Measurements from ENCODE around the gene TAF9. TPM values are rescaled to one million over a fixed set of nuclear protein-coding genes. Genes with fewer than 3 reads are reported as not detected.

TAF9 gene
- total RNA-seq (10 to 100 TPM; 54.5 to 68.3 TPM), polyA plus RNA-seq (ENCODE audit: insufficient read length in 2 of 2) (10 to 100 TPM; 65.6 to 69.8 TPM)
- long read RNA-seq, donor 1, transcript TAF9-201 (3 exons, 1,283 nt): major isoform, 44 of 62 reads
- long read RNA-seq, donor 1, transcript TAF9-208 (3 exons, 582 nt): minor isoform, 8 of 62 reads
- long read RNA-seq, donor 1, transcript TAF9-205 (2 exons, 1,331 nt): minor isoform, 6 of 62 reads
- long read RNA-seq, donor 1, partial matches to known transcripts: 0 of 62 reads
- long read RNA-seq, donor 1, other reads (novel, unspliced or antisense): 0 of 62 reads
- long read RNA-seq, donor 2, transcript TAF9-201 (3 exons, 1,283 nt): major isoform, 23 of 28 reads
- long read RNA-seq, donor 2, partial matches to known transcripts: 0 of 28 reads
- long read RNA-seq, donor 2, other reads (novel, unspliced or antisense): 0 of 28 reads
- long read RNA-seq, donor 3, transcript TAF9-201 (3 exons, 1,283 nt): major isoform, 20 of 28 reads
- long read RNA-seq, donor 3, transcript TAF9-205 (2 exons, 1,331 nt): minor isoform, 5 of 28 reads
- long read RNA-seq, donor 3, partial matches to known transcripts: 0 of 28 reads
- long read RNA-seq, donor 3, other reads (novel, unspliced or antisense): 0 of 28 reads
- long read RNA-seq, donor 4, transcript TAF9-205 (2 exons, 1,331 nt): minor isoform, 11 of 66 reads
- long read RNA-seq, donor 4, transcript TAF9-201 (3 exons, 1,283 nt): major isoform, 51 of 66 reads
- long read RNA-seq, donor 4, partial matches to known transcripts: 0 of 66 reads
- long read RNA-seq, donor 4, other reads (novel, unspliced or antisense): 0 of 66 reads

- Histone ChIP-seq H3K4me3 (ENCODE audit: low read depth, low read length) (peak within 1 kb of the TSS; percentile 89), H3K27me3 (ENCODE audit: control insufficient read depth, insufficient read depth, low read length) (no peaks in the 10 kb centered on the region), H3K4me1 (ENCODE audit: control insufficient read depth, insufficient read depth, low read length) (peaks cover 8% of the 10 kb centered on the region), H3K27ac (ENCODE audit: low read depth, low read length) (peak within 1 kb of the TSS; percentile 90), H3K9me3 (ENCODE audit: control insufficient read depth, insufficient read depth, low read length) (no peaks in the 10 kb centered on the region), H3K36me3 (ENCODE audit: control insufficient read depth, insufficient read depth, low read length) (peaks cover 4% of the 10 kb centered on the region)
- peak; percentile 82 to 97 (median 90) for DNase-seq (ENCODE audit: low read depth in 4 of 6, low spot score in 6 of 6)
- under 1% methylated on average over 58 of the region's 66 CpGs for WGBS (ENCODE audit: insufficient coverage)
Observed at GRCh38 chr5:69369340-69370121, at the start of gene TAF9, which contains the start of the genes AK6 and RAD17. Gene TAF9, minus strand, starts transcription at chr5:69369520. Its CDS starts 3,783 bp downstream, at chr5:69365737. Gene AK6, minus strand, starts transcription at chr5:69369520. Its CDS starts 30 bp downstream, at chr5:69369490. Gene RAD17, plus strand, starts transcription at chr5:69369818. Its CDS starts 2,391 bp downstream, at chr5:69372209.

- Histone ChIP-seq H3K36me3 (ENCODE audit: control insufficient read depth, insufficient read depth, low read length) (peaks cover 9% of the 10 kb centered on the region), H3K4me3 (ENCODE audit: low read depth, low read length) (no peak overlapping the region), H3K27me3 (ENCODE audit: control insufficient read depth, insufficient read depth, low read length) (no peaks in the 10 kb centered on the region), H3K27ac (ENCODE audit: low read depth, low read length) (no peak overlapping the region), H3K4me1 (ENCODE audit: control insufficient read depth, insufficient read depth, low read length) (peaks cover 4% of the 10 kb centered on the region), H3K9me3 (ENCODE audit: control insufficient read depth, insufficient read depth, low read length) (no peaks in the 10 kb centered on the region)
- DNase-seq (ENCODE audit: low read depth in 4 of 6, low spot score in 6 of 6): no peak
- WGBS (ENCODE audit: insufficient coverage): no CpG with 5 or more reads among the region's 3 CpGs
Observed at GRCh38 chr5:69418554-69418953, 49.2 kb upstream of the TAF9 start.

- Histone ChIP-seq H3K4me1 (ENCODE audit: control insufficient read depth, insufficient read depth, low read length) (peaks cover 4% of the 10 kb centered on the region), H3K27me3 (ENCODE audit: control insufficient read depth, insufficient read depth, low read length) (no peaks in the 10 kb centered on the region), H3K36me3 (ENCODE audit: control insufficient read depth, insufficient read depth, low read length) (peaks cover 12% of the 10 kb centered on the region), H3K9me3 (ENCODE audit: control insufficient read depth, insufficient read depth, low read length) (no peaks in the 10 kb centered on the region), H3K27ac (ENCODE audit: low read depth, low read length) (no peak overlapping the region), H3K4me3 (ENCODE audit: low read depth, low read length) (no peak overlapping the region)
- no peak for DNase-seq (ENCODE audit: low read depth in 4 of 6, low spot score in 6 of 6)
Observed at GRCh38 chr5:69416699-69417098, 47.4 kb upstream of the TAF9 start.

- Histone ChIP-seq H3K4me3 (ENCODE audit: low read depth, low read length) (no peak overlapping the region), H3K27me3 (ENCODE audit: control insufficient read depth, insufficient read depth, low read length) (no peaks in the 10 kb centered on the region), H3K4me1 (ENCODE audit: control insufficient read depth, insufficient read depth, low read length) (peaks cover 4% of the 10 kb centered on the region), H3K9me3 (ENCODE audit: control insufficient read depth, insufficient read depth, low read length) (no peaks in the 10 kb centered on the region), H3K27ac (ENCODE audit: low read depth, low read length) (no peak overlapping the region), H3K36me3 (ENCODE audit: control insufficient read depth, insufficient read depth, low read length) (peaks cover 13% of the 10 kb centered on the region)
- no peak for DNase-seq (ENCODE audit: low read depth in 4 of 6, low spot score in 6 of 6)
- 83% methylated on average over 1 of the region's 6 CpGs for WGBS (ENCODE audit: insufficient coverage)
Observed at GRCh38 chr5:69416180-69416579, 46.9 kb upstream of the TAF9 start.

- Histone ChIP-seq H3K9me3 (ENCODE audit: control insufficient read depth, insufficient read depth, low read length) (no peaks in the 10 kb centered on the region), H3K36me3 (ENCODE audit: control insufficient read depth, insufficient read depth, low read length) (peaks cover 16% of the 10 kb centered on the region), H3K4me1 (ENCODE audit: control insufficient read depth, insufficient read depth, low read length) (peaks cover 4% of the 10 kb centered on the region), H3K27me3 (ENCODE audit: control insufficient read depth, insufficient read depth, low read length) (no peaks in the 10 kb centered on the region), H3K4me3 (ENCODE audit: low read depth, low read length) (peak overlapping the region; percentile 33), H3K27ac (ENCODE audit: low read depth, low read length) (no peak overlapping the region)
- DNase-seq (ENCODE audit: low read depth in 4 of 6, low spot score in 6 of 6): no peak
- 36% methylated on average over 12 of the region's 18 CpGs for WGBS (ENCODE audit: insufficient coverage)
Observed at GRCh38 chr5:69415584-69415958, 46.3 kb upstream of the TAF9 start.

GRCh38 chr5:69414885-69415583 lies 45.7 kb upstream of the TAF9 start, which contains the start of gene MARVELD2:
Gene MARVELD2, plus strand, starts transcription at chr5:69415116. Its CDS starts 4,270 bp downstream, at chr5:69419386.
- Histone ChIP-seq H3K36me3 (ENCODE audit: control insufficient read depth, insufficient read depth, low read length) (peaks cover 16% of the 10 kb centered on the region), H3K9me3 (ENCODE audit: control insufficient read depth, insufficient read depth, low read length) (no peaks in the 10 kb centered on the region), H3K4me1 (ENCODE audit: control insufficient read depth, insufficient read depth, low read length) (peaks cover 4% of the 10 kb centered on the region), H3K4me3 (ENCODE audit: low read depth, low read length) (peak within 1 kb of the TSS; percentile 33), H3K27ac (ENCODE audit: low read depth, low read length) (no peak within 1 kb of the TSS), H3K27me3 (ENCODE audit: control insufficient read depth, insufficient read depth, low read length) (no peaks in the 10 kb centered on the region)
- WGBS (ENCODE audit: insufficient coverage): 14% methylated on average over 77 of the region's 78 CpGs
- DNase-seq (ENCODE audit: low read depth in 4 of 6, low spot score in 6 of 6): peak in 3 of 6 donors; percentile 6 to 60 (median 49)

GRCh38 chr5:69404659-69405330 lies 35.5 kb upstream of the TAF9 start:
- WGBS (ENCODE audit: insufficient coverage): 96% methylated on average over 12 of the region's 15 CpGs
- no peak for DNase-seq (ENCODE audit: low read depth in 4 of 6, low spot score in 6 of 6)
- no peak overlapping the region for H3K27ac ChIP-seq (ENCODE audit: low read depth, low read length)
- no peaks in the 10 kb centered on the region for H3K4me1 ChIP-seq (ENCODE audit: control insufficient read depth, insufficient read depth, low read length)
- H3K36me3 ChIP-seq (ENCODE audit: control insufficient read depth, insufficient read depth, low read length): peaks cover 36% of the 10 kb centered on the region
- H3K27me3 ChIP-seq (ENCODE audit: control insufficient read depth, insufficient read depth, low read length): no peaks in the 10 kb centered on the region
- no peak overlapping the region for H3K4me3 ChIP-seq (ENCODE audit: low read depth, low read length)
- no peaks in the 10 kb centered on the region for H3K9me3 ChIP-seq (ENCODE audit: control insufficient read depth, insufficient read depth, low read length)

GRCh38 chr5:69378376-69378775 lies 9.1 kb upstream of the TAF9 start:
- peaks cover 23% of the 10 kb centered on the region for H3K36me3 ChIP-seq (ENCODE audit: control insufficient read depth, insufficient read depth, low read length)
- H3K27ac ChIP-seq (ENCODE audit: low read depth, low read length): no peak overlapping the region
- H3K27me3 ChIP-seq (ENCODE audit: control insufficient read depth, insufficient read depth, low read length): no peaks in the 10 kb centered on the region
- no peaks in the 10 kb centered on the region for H3K4me1 ChIP-seq (ENCODE audit: control insufficient read depth, insufficient read depth, low read length)
- DNase-seq (ENCODE audit: low read depth in 4 of 6, low spot score in 6 of 6): no peak
- H3K9me3 ChIP-seq (ENCODE audit: control insufficient read depth, insufficient read depth, low read length): no peaks in the 10 kb centered on the region
- no peak overlapping the region for H3K4me3 ChIP-seq (ENCODE audit: low read depth, low read length)

Measured in spinal cord (tissue), 10 donors.